ENCODE measurements around the gene SPRED2. TPM values are rescaled to one million over a fixed set of nuclear protein-coding genes. Genes with fewer than 3 reads are reported as not detected.

Gene SPRED2, protein sequence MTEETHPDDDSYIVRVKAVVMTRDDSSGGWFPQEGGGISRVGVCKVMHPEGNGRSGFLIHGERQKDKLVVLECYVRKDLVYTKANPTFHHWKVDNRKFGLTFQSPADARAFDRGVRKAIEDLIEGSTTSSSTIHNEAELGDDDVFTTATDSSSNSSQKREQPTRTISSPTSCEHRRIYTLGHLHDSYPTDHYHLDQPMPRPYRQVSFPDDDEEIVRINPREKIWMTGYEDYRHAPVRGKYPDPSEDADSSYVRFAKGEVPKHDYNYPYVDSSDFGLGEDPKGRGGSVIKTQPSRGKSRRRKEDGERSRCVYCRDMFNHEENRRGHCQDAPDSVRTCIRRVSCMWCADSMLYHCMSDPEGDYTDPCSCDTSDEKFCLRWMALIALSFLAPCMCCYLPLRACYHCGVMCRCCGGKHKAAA
- total RNA-seq, result 1.5 and 2.7 TPM in 2 replicates

DNA sequence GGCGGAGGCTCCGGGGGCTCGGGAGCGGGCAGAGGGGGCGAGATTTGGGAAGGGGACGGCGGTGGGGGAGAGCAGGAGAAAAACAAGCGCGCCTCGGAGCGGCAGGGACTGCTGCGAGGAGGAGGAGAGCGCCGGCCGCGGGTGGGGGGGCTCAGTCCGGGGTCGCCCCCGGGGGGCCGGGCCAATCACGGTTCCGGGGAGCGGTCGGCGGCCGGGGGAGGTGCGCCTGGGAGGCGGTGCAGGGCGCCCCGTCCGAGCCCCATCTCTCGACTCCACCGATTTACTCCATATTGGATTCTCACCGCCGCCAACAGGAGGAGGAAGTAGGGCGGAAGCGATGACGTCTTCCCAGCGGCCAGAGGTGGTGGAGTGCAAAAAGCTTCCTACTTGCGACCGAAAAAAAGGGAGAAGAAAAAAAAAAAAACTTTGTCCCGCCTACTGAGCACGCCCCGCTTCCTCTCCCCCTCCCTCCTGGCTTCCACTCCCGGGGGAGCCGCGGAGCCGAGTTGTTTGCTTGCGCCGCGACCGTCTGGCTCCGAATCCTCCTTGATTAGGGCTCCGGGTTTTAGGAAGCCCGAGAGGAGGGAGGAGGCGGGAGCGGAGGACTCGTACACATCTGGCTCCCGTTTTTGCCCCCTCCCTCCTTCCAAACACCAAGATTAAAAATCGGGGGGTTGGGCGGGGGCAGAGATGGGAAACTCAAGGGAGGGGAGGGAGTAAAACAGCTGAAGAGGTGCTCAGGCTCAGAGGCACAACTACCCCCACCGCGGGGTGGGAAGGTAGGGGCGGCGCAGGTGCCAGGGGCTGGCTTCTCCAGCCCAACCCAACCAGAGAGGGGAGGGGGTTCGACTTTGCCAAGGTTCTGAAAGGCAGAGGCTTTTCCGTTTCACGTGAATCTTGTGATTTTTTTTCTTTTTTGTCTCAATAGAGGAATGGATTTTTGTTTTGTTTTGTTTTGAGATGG, at the start of gene SPRED2:
Gene SPRED2 (minus strand): TSS at position 373 of the 964 bp plus-strand sequence. CDS start 612 bp downstream, outside the sequence.

Other genes starting within 250 kb of the SPRED2 start
- gene ACTR2, start 204.8 kb downstream of the SPRED2 start, total RNA-seq, result 134 and 158 TPM in 2 replicates